NCI-H1105 (cell line): ENCODE measurements around the gene ADGRF4.

Experiments
- DNase-seq: peaks from one replicate; lab custom pipeline; 2025; lab: John Stamatoyannopoulos, UW

Gene ADGRF4

GRCh38 chr6:47681201-47681990 is 17.0 kb upstream of the ADGRF4 start:
- no peak for DNase-seq

- no peak for DNase-seq
These were observed 12.0 kb upstream of the ADGRF4 start for GRCh38 chr6:47686411-47686810.

- DNase-seq = no peak
These were observed 10.9 kb upstream of the ADGRF4 start for GRCh38 chr6:47687432-47687831.

DNA sequence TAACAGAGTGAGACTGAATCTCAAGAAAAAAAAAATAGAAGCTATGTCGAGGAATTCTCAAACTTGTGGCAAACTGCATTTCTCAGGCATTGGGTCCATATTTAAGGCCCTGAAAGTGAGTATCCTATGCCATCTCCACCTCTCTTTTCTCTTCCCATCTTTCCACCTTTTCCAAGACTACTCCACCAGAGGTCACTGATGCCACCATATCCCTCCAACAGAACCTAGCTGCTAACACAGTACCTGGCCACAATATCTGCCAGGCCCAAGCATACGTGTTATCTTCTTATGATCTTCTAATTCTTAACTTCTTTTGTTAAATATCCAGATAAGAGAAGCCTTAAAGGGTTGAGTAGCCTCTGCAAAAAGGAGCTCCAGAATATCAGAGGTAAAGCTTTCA is 8.2 kb upstream of the ADGRF4 start:
- DNase-seq = no peak

DNA sequence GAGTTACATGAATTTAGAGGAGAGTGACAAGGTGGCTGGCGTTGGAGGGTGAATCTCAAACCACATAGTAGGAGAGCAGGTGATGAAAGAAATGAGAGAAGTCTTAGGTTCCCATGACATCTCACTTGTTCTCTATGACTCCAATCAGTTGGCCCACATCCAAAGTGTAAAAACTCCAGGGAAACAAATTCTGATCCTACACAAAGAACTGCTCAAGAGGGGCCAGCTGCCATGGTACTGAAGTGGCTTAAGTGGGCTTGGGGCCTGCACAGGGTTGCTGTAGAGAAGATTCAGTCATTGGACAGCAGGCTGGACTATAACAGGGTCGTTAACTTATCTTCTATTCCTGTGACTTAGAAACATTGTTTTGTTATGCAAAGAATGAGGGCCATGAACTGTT is 7.6 kb upstream of the ADGRF4 start:
- no peak for DNase-seq

DNA sequence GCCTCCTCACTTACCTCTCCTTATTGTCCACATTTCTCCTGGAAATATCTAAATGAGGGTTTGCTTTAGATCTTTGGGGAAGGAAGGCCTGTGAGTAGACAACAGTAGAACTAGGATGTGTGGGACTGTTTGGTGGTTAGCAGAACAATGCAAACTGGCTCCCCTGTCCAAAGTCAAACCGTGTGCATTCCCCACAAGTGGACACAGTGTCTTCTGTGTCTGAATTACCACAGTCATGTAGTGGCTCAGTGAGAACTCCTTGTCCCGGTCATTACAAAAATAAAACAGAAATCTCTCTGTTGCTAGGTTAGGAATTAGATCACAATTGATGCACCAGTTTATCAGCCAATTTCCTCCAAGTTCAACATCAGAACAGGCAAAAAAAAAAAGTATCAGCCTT is 455 bp upstream of the ADGRF4 start:
- DNase-seq = no peak

DNA sequence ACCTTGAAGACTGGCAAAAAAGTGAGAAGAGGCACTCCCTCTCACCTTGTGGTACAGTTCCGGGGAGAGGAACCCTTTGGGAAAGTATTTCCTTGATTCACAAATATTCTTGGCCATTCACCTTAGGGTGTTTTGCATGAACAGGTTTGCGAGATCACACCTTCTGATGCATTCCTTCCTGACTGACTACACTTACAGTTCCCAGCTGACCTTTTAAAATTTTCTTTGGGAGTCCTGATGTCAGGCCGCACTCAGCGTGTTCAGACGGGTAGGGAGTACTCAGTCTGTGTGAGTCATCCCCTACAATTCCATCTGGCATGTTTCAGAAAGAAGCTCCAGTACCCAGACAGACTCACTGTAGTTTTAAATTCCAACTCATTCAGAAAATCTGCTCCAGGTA is 1.7 kb downstream of the ADGRF4 start:
- no peak for DNase-seq

DNA sequence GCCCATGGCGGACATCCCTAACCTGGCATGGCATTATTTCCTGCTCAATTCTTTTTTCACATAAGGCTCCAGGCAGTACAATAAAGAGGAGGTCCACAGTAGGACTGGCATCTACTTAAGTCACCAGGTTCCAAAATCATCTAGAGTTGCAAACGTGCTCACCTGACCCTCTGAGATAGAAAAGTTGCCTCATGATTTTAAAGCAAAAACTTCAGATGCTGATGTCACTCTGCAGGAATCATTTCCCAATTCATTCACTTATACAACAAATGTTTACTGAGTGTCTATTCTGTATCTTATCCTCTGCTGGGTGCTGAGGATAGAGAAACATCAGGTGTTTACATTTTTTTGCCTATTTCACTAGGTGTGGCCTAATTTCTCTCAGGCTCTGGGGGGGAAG is 2.2 kb downstream of the ADGRF4 start:
- no peak for DNase-seq

DNA sequence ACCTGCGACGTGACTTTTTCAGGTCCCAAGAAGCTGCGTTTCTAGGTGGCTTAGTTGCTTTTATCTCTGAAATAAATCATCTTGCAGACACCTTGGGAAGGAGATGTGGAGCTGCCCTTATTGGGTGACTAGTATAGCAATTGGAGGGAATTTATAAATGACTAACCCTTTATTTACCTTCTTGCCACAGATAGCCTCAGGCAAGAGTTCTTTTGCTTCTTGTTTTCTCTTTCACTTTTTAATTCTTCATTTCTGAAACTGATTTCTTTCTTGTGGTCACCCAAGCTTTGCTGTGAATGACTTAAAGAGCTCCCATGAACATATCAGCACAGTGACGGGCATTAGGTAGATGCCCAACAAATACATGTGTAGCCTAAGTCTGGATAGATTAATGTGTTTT is 3.0 kb downstream of the ADGRF4 start:
- DNase-seq = no peak

DNA sequence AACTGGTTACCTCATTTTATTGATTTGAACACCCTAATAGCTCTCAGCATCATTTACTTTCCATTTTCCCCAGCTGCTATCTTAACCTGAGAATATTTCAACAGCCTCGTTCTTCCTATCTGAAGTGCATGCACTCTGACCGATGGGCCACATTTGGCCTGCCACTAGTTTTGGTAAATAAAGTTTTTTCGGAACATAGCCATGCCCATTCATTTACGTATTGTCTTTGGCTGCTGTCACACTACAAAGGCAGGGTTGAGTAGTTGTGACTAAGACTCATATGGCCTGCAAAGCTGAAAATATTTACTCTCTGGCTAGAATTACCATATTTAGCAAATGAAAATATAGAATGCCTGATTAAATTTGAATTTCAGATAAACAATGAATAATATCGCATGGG is 10.8 kb downstream of the ADGRF4 start:
- no peak for DNase-seq

DNA sequence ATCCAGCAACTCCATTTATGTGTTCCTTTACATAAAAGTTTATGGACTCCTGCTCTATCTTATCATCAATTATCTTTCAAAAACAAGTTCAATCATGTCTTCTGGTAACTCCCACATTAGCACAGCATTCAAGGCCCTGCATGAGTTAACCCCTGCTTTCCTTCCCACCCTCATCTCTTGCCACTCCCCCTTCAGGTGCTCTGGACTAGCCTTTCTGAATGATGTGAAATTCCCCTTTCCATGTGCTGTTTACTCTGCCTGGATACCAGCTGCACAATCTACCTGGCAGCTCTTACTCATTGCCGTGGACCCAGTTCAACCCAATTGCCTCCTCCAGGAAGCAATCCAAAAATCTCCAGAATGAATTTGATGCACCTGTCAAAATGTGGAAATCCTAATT is 11.9 kb downstream of the ADGRF4 start:
- DNase-seq = no peak

DNA sequence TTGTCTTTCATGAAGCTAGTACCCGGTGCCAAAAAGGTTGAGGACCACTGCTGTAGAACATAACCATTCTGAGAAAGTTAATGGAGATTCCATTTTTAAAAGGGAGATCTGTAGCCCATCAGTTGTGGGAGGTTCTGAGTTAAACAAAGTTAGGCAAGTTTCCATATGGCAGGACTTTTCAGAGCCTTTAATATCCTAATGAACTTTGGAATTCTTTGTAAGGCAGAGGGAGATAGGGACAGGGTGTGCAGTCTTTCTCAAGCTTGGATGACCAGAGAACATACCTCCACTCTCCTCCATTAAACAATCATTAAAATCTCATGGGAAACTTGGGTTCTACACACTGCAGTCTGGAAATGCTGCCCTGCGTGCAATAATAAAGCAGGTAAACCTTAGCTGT is 14.8 kb downstream of the ADGRF4 start:
- DNase-seq = no peak

GRCh38 chr6:47714802-47715201 is 16.4 kb downstream of the ADGRF4 start:
- no peak for DNase-seq

- DNase-seq = no peak
These were observed 17.4 kb downstream of the ADGRF4 start for GRCh38 chr6:47715782-47716181.

GRCh38 chr6:47716207-47716606 is 17.8 kb downstream of the ADGRF4 start:
- no peak for DNase-seq

DNA sequence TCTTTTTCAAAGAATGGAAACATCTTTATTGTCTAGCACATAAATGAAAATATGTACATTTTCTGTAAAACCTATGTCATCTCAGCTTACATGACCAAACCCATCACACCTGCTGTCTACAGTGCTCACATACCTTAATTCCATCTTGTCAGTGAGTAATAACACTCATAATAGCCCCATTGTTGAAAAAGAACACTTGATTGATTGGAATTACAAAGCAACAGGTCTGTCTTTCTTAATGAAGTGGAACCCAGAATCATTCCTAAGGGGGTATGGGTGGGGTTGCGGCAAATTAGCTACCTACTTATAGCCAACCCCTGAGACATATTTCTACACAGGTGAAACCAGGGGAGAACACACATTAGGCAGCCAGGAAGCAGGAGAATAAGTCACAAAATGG is 20.2 kb downstream of the ADGRF4 start:
- no peak for DNase-seq

GRCh38 chr6:47721189-47721588 is 22.8 kb downstream of the ADGRF4 start:
- DNase-seq = no peak

DNA sequence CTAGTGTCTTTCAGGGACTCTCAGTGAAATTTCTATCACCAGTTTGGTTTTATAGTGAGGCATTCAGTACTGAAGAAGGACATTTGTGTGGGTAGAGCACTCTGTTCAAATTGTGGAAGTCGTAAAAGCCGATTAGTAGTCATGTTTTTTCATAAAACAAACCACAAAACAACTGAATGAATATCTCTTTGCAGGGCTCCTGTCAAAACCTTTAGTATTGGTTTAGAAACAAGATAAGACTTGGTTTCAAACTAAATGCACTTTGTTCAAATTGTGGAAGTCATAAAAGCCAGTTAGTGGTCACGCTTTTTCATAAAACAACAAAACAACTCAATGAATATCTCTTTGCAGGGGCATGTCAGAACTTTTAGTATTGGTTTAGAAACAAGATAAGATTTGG is 23.8 kb downstream of the ADGRF4 start:
- no peak for DNase-seq

- DNase-seq = no peak
These were observed 25.9 kb downstream of the ADGRF4 start for GRCh38 chr6:47724300-47724699.

GRCh38 chr6:47727391-47727790 is 29.0 kb downstream of the ADGRF4 start:
- no peak for DNase-seq

DNA sequence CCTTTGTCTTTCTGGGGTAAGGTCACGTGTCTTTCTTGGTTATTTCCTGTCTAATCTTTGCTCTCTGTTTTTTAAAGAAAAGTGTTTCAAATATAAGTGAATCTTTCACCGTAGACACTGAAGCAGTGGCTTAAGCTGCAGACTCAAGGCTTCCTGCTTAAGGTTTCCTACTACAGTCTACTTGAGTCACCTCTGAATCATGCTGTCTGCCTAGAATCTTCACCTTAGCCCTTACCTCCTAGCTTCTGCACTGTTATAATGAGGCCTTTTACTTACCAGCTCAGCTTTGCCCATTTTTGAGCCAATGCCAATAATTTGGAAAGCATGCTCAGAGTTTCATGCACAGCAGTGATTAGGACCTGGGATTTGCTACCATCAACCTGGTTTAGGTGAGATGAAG is 30.6 kb downstream of the ADGRF4 start:
- no peak for DNase-seq

DNA sequence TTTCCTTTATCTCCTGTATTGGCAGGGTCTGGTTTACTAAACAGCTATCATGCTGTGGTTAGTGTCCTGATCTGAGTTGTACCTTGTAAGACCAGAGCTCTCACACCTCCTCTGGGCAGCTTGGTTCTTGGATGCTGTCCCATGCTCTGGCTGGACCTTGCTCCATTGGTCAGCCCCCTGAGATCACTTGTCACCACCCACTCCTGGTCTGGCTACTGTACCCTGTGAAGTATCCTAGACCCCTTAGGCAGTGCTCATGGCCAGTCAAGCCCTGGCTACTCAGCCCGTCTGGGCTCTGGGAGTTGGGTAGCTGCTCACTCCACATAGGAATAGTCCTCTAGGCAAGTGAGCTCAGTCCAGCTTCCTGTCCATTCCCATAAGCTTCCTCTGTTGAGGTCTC is 31.1 kb downstream of the ADGRF4 start:
- no peak for DNase-seq

DNA sequence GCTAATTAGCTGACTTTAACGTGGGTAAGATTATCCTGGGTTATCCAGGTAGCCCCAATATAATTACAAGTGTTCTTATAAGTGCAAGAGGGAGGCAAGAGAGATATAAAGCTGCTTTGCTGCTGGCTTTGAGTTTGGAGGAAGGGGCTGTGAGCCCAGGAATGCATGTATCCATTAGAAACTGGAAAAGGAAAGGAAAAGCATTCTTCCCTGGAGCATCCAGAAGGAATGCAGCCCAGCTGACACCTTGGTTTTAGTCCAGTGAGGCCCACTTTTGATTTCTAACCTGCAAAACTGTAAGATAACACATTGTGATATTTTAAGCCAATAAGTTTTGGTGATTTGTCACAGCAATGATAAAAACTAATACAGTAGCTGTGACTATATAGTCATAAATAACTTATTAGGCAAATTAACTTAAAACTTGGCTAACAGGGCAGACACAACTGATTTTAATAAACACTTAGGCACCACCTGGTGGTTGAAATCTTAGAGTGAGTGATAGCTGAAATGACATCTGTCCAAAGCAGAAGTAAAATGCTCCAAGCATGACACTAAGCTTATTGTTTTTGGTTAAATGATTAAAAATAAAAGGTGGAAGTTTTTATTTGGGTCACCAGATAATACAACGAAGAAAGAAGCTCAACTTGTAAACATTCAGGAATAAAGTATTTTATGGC is 35.6 kb downstream of the ADGRF4 start:
- peak; percentile 20 for DNase-seq
